ENCODE measurements around the gene CNTN4. TPM values are rescaled to one million over a fixed set of nuclear protein-coding genes. Genes with fewer than 3 reads are reported as not detected.

Gene CNTN4
- total and polyA plus RNA-seq, 4 donors, result 1.5 to 30.7 (median 5.7) TPM

DNA sequence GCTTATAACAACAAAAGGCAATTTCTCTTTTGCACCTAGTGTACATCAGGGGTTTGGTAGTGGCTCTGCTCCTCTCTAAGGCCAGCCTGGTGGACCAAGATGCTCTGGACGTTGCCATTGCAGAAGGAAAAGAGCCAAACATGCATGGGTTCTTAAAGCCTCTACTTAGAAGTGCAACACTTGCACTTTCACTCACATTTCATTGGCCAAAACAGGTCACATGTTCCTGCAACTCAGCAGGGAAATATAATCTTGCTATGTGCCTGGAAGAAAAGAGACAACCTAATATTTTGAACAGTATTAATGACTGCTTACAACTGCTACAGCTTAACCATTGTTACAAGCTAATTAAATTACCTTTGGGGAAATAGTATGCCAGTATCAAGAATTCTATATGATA lies 828.6 kb downstream of the CNTN4 start:
- ATAC-seq (ENCODE audit: insufficient read depth, low FRiP score) (no peak), DNase-seq (no peak)
- peaks cover 0 to 3% (median 0%) of the 10 kb centered on the region in 4 donors for H3K9me3 ChIP-seq (ENCODE audit: control insufficient read depth in 4 of 4, insufficient read depth in 3 of 4, low read length in 3 of 4)
- 47 to 68% methylated on average over 1 of the region's 1 CpG for WGBS, 2 donors
- TF ChIP-seq, protein P1, sequence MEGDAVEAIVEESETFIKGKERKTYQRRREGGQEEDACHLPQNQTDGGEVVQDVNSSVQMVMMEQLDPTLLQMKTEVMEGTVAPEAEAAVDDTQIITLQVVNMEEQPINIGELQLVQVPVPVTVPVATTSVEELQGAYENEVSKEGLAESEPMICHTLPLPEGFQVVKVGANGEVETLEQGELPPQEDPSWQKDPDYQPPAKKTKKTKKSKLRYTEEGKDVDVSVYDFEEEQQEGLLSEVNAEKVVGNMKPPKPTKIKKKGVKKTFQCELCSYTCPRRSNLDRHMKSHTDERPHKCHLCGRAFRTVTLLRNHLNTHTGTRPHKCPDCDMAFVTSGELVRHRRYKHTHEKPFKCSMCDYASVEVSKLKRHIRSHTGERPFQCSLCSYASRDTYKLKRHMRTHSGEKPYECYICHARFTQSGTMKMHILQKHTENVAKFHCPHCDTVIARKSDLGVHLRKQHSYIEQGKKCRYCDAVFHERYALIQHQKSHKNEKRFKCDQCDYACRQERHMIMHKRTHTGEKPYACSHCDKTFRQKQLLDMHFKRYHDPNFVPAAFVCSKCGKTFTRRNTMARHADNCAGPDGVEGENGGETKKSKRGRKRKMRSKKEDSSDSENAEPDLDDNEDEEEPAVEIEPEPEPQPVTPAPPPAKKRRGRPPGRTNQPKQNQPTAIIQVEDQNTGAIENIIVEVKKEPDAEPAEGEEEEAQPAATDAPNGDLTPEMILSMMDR (IDR thresholded peaks at IDR 0.05; ENCODE audit: control extremely low read depth, extremely low read depth), result no peak
- no peak overlapping the region for H3K9ac ChIP-seq (ENCODE audit: insufficient read depth in 1 of 2, low read length in 2 of 2)
- peaks cover 0 to 2% (median 0%) of the 10 kb centered on the region in 5 donors for H3K4me1 ChIP-seq (ENCODE audit: control insufficient read depth in 5 of 5, insufficient read depth in 5 of 5, low read length in 5 of 5)
- H3K27me3 ChIP-seq (ENCODE audit: control insufficient read depth in 3 of 3, insufficient read depth in 3 of 3, low read length in 2 of 3), result no peaks in the 10 kb centered on the region
- H3K27ac ChIP-seq (ENCODE audit: low read depth in 1 of 2, low read length in 1 of 2), result no peak overlapping the region
- no peak overlapping the region for H3K4me3 ChIP-seq
- no peaks in the 10 kb centered on the region for H3K36me3 ChIP-seq (ENCODE audit: control insufficient read depth in 4 of 4, insufficient read depth in 4 of 4, low read length in 4 of 4)

DNA sequence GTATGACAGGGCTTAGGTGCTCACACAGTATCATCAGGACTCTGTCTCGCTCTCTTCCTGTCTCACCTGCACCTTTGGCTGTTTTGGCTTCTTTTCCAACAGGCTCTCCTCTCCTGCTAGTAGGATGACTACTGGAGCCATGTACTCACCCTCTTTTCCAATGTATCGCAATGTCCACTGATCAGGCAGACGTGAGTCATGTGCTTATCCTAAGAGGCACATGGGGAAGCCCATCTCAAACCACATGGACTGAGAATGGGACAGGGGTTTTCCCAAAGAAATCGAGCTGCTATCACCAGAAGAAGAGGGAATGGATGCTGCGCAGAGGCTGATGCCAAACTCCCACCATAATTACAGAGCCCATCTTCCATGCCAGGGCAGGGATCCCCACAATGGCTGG lies 830.9 kb downstream of the CNTN4 start:
- H3K36me3 ChIP-seq (ENCODE audit: control insufficient read depth in 4 of 4, insufficient read depth in 4 of 4, low read length in 4 of 4), result no peaks in the 10 kb centered on the region
- H3K4me3 ChIP-seq, result no peak overlapping the region
- 79 to 81% methylated on average over 5 of the region's 5 CpGs for WGBS, 2 donors
- H3K4me1 ChIP-seq (ENCODE audit: control insufficient read depth in 5 of 5, insufficient read depth in 5 of 5, low read length in 5 of 5), result peaks cover 0 to 2% (median 0%) of the 10 kb centered on the region in 5 donors
- peaks cover 0 to 3% (median 0%) of the 10 kb centered on the region in 4 donors for H3K9me3 ChIP-seq (ENCODE audit: control insufficient read depth in 4 of 4, insufficient read depth in 3 of 4, low read length in 3 of 4)
- H3K27ac ChIP-seq (ENCODE audit: low read depth in 1 of 2, low read length in 1 of 2), result no peak overlapping the region
- H3K9ac ChIP-seq (ENCODE audit: insufficient read depth in 1 of 2, low read length in 2 of 2), result no peak overlapping the region
- H3K27me3 ChIP-seq (ENCODE audit: control insufficient read depth in 3 of 3, insufficient read depth in 3 of 3, low read length in 2 of 3), result no peaks in the 10 kb centered on the region
- DNase-seq (no peak), ATAC-seq (ENCODE audit: insufficient read depth, low FRiP score) (no peak)
- TF ChIP-seq, protein P1 (IDR thresholded peaks at IDR 0.05; ENCODE audit: control extremely low read depth, extremely low read depth), result no peak

DNA sequence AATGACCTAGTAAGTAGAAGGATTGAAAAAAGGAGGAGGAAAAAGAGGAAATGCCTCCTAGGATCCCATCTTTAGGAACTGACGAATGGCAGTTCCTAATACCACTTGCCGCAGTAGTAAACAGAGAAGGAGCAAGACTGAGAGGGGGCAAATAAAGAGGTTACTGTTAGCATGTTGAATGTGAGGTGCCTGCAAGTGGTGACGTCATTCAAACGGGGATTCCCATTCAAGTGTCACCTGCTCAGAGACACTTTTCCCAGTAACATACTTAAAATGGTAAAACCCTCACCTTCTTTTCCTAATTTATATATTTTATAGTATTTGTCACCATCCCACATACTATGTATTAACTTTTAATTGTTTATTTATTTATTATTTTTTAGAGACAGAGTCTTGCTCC lies 832.6 kb downstream of the CNTN4 start:
- ATAC-seq (ENCODE audit: insufficient read depth, low FRiP score) (no peak), DNase-seq (no peak)
- no peak overlapping the region for H3K27ac ChIP-seq (ENCODE audit: low read depth in 1 of 2, low read length in 1 of 2)
- no peaks in the 10 kb centered on the region for H3K27me3 ChIP-seq (ENCODE audit: control insufficient read depth in 3 of 3, insufficient read depth in 3 of 3, low read length in 2 of 3)
- no peak overlapping the region for H3K4me3 ChIP-seq
- no peak overlapping the region for H3K9ac ChIP-seq (ENCODE audit: insufficient read depth in 1 of 2, low read length in 2 of 2)
- no peaks in the 10 kb centered on the region for H3K36me3 ChIP-seq (ENCODE audit: control insufficient read depth in 4 of 4, insufficient read depth in 4 of 4, low read length in 4 of 4)
- 84 to 90% methylated on average over 4 of the region's 4 CpGs for WGBS, 2 donors
- peaks cover 0 to 3% (median 0%) of the 10 kb centered on the region in 4 donors for H3K9me3 ChIP-seq (ENCODE audit: control insufficient read depth in 4 of 4, insufficient read depth in 3 of 4, low read length in 3 of 4)
- TF ChIP-seq, protein P1 (IDR thresholded peaks at IDR 0.05; ENCODE audit: control extremely low read depth, extremely low read depth), result no peak
- peaks cover 0 to 2% (median 0%) of the 10 kb centered on the region in 5 donors for H3K4me1 ChIP-seq (ENCODE audit: control insufficient read depth in 5 of 5, insufficient read depth in 5 of 5, low read length in 5 of 5)

DNA sequence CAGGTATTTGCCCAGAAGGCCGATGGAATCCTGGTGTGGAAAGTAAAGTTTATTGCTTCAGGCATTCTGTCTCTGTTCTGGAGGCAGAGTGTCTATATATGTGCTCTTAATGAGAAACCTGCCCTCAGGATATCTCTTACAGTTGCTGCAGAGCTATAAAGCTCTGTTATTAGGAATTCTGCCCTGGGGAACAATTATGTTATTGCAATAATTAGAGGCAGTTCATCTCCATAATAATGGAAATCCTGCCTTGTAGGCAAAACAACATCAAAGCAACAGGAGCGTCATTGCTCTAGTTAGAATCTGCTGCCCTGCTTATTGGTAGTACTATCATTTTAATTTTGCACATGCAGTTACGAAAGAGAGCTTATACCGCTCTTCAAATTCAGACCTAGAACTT lies 835.9 kb downstream of the CNTN4 start:
- Histone ChIP-seq H3K36me3 (ENCODE audit: control insufficient read depth in 4 of 4, insufficient read depth in 4 of 4, low read length in 4 of 4) (no peaks in the 10 kb centered on the region), H3K9ac (ENCODE audit: insufficient read depth in 1 of 2, low read length in 2 of 2) (no peak overlapping the region), H3K27me3 (ENCODE audit: control insufficient read depth in 3 of 3, insufficient read depth in 3 of 3, low read length in 2 of 3) (no peaks in the 10 kb centered on the region), H3K9me3 (ENCODE audit: control insufficient read depth in 4 of 4, insufficient read depth in 3 of 4, low read length in 3 of 4) (peaks cover 0 to under 1% (median 0%) of the 10 kb centered on the region in 4 donors), H3K27ac (ENCODE audit: low read depth in 1 of 2, low read length in 1 of 2) (no peak overlapping the region), H3K4me1 (ENCODE audit: control insufficient read depth in 5 of 5, insufficient read depth in 5 of 5, low read length in 5 of 5) (peaks cover 0 to 2% (median 0%) of the 10 kb centered on the region in 5 donors), H3K4me3 (no peak overlapping the region)
- TF ChIP-seq, protein P1 (IDR thresholded peaks at IDR 0.05; ENCODE audit: control extremely low read depth, extremely low read depth), result no peak
- WGBS, 2 donors, result 94 to 98% methylated on average over 4 of the region's 4 CpGs
- DNase-seq (no peak), ATAC-seq (ENCODE audit: insufficient read depth, low FRiP score) (no peak)
